HL-60 (cell line): ENCODE data around the gene SCRG1.

Source experiments
- GABPA ChIP-seq: IDR thresholded peaks from 2 replicates; pipeline ENCODE4 v1.6.1; 2012; ENCODE audit warnings: low read depth
- POLR2AphosphoS5 ChIP-seq: IDR thresholded peaks from 2 replicates; pipeline ENCODE4 v1.6.1; 2012; ENCODE audit warnings: low read depth
- SPI1 ChIP-seq: IDR thresholded peaks from 2 replicates; pipeline ENCODE4 v1.6.1; 2012; ENCODE audit warnings: low read depth, mild to moderate bottlenecking, borderline replicate concordance
- TF ChIP-seq, protein P1 (sequence below): IDR thresholded peaks from one replicate; pipeline ENCODE4 v1.5.1; 2011; ENCODE audit warnings: low read length, control low read depth, inconsistent platforms; ENCODE audit not compliant: insufficient read depth
- TF ChIP-seq, protein P2 (sequence below): IDR thresholded peaks from 2 replicates; pipeline ENCODE4 v1.6.1; 2012; ENCODE audit warnings: low read depth; ENCODE audit not compliant: insufficient replicate concordance

DNA sequence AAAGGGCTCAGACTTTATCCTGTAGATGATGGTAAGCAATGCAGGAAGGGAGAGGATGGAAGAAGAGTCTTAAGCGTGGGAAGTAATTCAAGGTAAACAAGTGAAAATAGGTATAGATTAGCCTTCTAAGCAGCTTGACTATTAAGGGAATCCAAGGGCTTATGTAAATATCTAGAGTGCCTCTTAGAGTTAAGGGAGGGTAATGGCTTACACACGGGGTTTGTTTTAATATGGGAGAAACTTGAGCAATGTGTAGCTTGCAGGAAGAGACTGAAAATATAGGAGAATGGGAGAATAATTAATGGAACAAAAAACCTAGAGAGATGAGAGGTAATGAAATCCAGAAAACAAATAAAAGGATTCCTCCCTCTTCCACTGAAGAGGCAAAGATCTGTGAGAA is 41.0 kb downstream of the SCRG1 start:
- TF ChIP-seq, protein P1, sequence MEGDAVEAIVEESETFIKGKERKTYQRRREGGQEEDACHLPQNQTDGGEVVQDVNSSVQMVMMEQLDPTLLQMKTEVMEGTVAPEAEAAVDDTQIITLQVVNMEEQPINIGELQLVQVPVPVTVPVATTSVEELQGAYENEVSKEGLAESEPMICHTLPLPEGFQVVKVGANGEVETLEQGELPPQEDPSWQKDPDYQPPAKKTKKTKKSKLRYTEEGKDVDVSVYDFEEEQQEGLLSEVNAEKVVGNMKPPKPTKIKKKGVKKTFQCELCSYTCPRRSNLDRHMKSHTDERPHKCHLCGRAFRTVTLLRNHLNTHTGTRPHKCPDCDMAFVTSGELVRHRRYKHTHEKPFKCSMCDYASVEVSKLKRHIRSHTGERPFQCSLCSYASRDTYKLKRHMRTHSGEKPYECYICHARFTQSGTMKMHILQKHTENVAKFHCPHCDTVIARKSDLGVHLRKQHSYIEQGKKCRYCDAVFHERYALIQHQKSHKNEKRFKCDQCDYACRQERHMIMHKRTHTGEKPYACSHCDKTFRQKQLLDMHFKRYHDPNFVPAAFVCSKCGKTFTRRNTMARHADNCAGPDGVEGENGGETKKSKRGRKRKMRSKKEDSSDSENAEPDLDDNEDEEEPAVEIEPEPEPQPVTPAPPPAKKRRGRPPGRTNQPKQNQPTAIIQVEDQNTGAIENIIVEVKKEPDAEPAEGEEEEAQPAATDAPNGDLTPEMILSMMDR: no peak
- no peak for TF ChIP-seq POLR2AphosphoS5
- TF ChIP-seq, protein P2, sequence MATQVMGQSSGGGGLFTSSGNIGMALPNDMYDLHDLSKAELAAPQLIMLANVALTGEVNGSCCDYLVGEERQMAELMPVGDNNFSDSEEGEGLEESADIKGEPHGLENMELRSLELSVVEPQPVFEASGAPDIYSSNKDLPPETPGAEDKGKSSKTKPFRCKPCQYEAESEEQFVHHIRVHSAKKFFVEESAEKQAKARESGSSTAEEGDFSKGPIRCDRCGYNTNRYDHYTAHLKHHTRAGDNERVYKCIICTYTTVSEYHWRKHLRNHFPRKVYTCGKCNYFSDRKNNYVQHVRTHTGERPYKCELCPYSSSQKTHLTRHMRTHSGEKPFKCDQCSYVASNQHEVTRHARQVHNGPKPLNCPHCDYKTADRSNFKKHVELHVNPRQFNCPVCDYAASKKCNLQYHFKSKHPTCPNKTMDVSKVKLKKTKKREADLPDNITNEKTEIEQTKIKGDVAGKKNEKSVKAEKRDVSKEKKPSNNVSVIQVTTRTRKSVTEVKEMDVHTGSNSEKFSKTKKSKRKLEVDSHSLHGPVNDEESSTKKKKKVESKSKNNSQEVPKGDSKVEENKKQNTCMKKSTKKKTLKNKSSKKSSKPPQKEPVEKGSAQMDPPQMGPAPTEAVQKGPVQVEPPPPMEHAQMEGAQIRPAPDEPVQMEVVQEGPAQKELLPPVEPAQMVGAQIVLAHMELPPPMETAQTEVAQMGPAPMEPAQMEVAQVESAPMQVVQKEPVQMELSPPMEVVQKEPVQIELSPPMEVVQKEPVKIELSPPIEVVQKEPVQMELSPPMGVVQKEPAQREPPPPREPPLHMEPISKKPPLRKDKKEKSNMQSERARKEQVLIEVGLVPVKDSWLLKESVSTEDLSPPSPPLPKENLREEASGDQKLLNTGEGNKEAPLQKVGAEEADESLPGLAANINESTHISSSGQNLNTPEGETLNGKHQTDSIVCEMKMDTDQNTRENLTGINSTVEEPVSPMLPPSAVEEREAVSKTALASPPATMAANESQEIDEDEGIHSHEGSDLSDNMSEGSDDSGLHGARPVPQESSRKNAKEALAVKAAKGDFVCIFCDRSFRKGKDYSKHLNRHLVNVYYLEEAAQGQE: no peak
- no peak for TF ChIP-seq SPI1
- TF ChIP-seq GABPA: no peak
